NCI-H2227 treated with DMSO at 0.1 percent for 48 hours (cell line): ENCODE results near the gene FCAR.
"Not testable (repeated sequence)": the region's sequence is repeated elsewhere in the genome, so short reads cannot be mapped to it uniquely, and the experiment has no call there.

ENCODE experiments used
- DNase-seq: peaks from one replicate; lab custom pipeline; 2025; lab: John Stamatoyannopoulos, UW

FCAR gene

GRCh38 chr19:54894106-54894505 is 20.1 kb downstream of the FCAR start:
- DNase-seq = not testable (repeated sequence)

- no peak for DNase-seq
These were observed 22.0 kb downstream of the FCAR start for GRCh38 chr19:54896036-54896435.

- DNase-seq = not testable (repeated sequence)
These were observed 24.6 kb downstream of the FCAR start for GRCh38 chr19:54898685-54899084.

- not testable (repeated sequence) for DNase-seq
These were observed 25.6 kb downstream of the FCAR start for GRCh38 chr19:54899646-54900045.

GRCh38 chr19:54901153-54901552 is 27.1 kb downstream of the FCAR start:
- not testable (repeated sequence) for DNase-seq

GRCh38 chr19:54902061-54902460 is 28.0 kb downstream of the FCAR start:
- DNase-seq = no peak

GRCh38 chr19:54903303-54903702 is 29.3 kb downstream of the FCAR start:
- no peak for DNase-seq

- not testable (repeated sequence) for DNase-seq
These were observed 30.2 kb downstream of the FCAR start for GRCh38 chr19:54904261-54904660.

GRCh38 chr19:54905421-54905802 is 31.4 kb downstream of the FCAR start:
- DNase-seq = no peak

- no peak for DNase-seq
These were observed 31.9 kb downstream of the FCAR start, which contains the start of gene NCR1 for GRCh38 chr19:54905803-54906511. NCR1 (plus strand) TSS chr19:54906148; CDS start chr19:54906188, 40 bp downstream.

- DNase-seq = no peak
These were observed 32.8 kb downstream of the FCAR start for GRCh38 chr19:54906819-54907218.

GRCh38 chr19:54907899-54908298 is 33.9 kb downstream of the FCAR start:
- DNase-seq = not testable (repeated sequence)

- DNase-seq = no peak
These were observed 42.8 kb downstream of the FCAR start for GRCh38 chr19:54916822-54917221.

- DNase-seq = no peak
These were observed 44.5 kb downstream of the FCAR start for GRCh38 chr19:54918499-54918898.

- not testable (repeated sequence) for DNase-seq
These were observed 45.9 kb downstream of the FCAR start for GRCh38 chr19:54919646-54920563.

- DNase-seq = no peak
These were observed 47.0 kb downstream of the FCAR start for GRCh38 chr19:54921082-54921481.

- no peak for DNase-seq
These were observed 49.2 kb downstream of the FCAR start for GRCh38 chr19:54923276-54923675.

- no peak for DNase-seq
These were observed 54.3 kb downstream of the FCAR start for GRCh38 chr19:54928299-54928698.

- DNase-seq = no peak
These were observed 63.9 kb downstream of the FCAR start for GRCh38 chr19:54937926-54938325.

GRCh38 chr19:54938906-54939305 is 64.9 kb downstream of the FCAR start:
- DNase-seq = no peak

GRCh38 chr19:54939538-54939937 is 65.5 kb downstream of the FCAR start:
- not testable (repeated sequence) for DNase-seq
